GM11168 (cell line): ENCODE measurements around the gene NLRX1.
"Not testable (repeated sequence)": the region's sequence is repeated elsewhere in the genome, so short reads cannot be mapped to it uniquely, and the experiment has no call there.

ENCODE experiments used
- in situ Hi-C: fragments of 300-500 bp; cut with MboI; formaldehyde crosslinking; loops from one replicate; pipeline ENCODE4 v1.12.0; 2022; ENCODE audit warnings: low sequenced_read_pairs; ENCODE audit not compliant: unreplicated experiment

NLRX1 gene

GRCh38 chr11:119181677-119182412 is 13.3 kb downstream of the NLRX1 start:
- in situ Hi-C loops = no loop called here

- in situ Hi-C loops = not testable (repeated sequence)
These were observed 15.9 kb downstream of the NLRX1 start for GRCh38 chr11:119184399-119184798.

- in situ Hi-C loops = no loop called here
These were observed 17.6 kb downstream of the NLRX1 start for GRCh38 chr11:119185981-119186634.

- in situ Hi-C loops = no loop called here
These were observed 18.8 kb downstream of the NLRX1 start for GRCh38 chr11:119187123-119187892.

GRCh38 chr11:119188067-119188466 is 19.5 kb downstream of the NLRX1 start:
- in situ Hi-C loops = no loop called here

GRCh38 chr11:119188887-119189286 is 20.4 kb downstream of the NLRX1 start:
- in situ Hi-C loops = no loop called here

GRCh38 chr11:119189393-119189792 is 20.9 kb downstream of the NLRX1 start:
- in situ Hi-C loops = no loop called here

GRCh38 chr11:119190531-119190930 is 22.0 kb downstream of the NLRX1 start:
- in situ Hi-C loops = no loop called here

- in situ Hi-C loops = not testable (repeated sequence)
These were observed 22.7 kb downstream of the NLRX1 start for GRCh38 chr11:119191265-119191664.

- in situ Hi-C loops = no loop called here
These were observed 23.6 kb downstream of the NLRX1 start for GRCh38 chr11:119192111-119192510.

- in situ Hi-C loops = no loop called here
These were observed 24.5 kb downstream of the NLRX1 start for GRCh38 chr11:119193001-119193400.

- in situ Hi-C loops = no loop called here
These were observed 25.1 kb downstream of the NLRX1 start for GRCh38 chr11:119193626-119194025.

- in situ Hi-C loops = loop anchor here (5.0 kb wide), 1 partner anchor 82 kb away; no protein-coding TSS in a partner anchor
These were observed 26.4 kb downstream of the NLRX1 start for GRCh38 chr11:119194811-119195440.

GRCh38 chr11:119195680-119196079 is 27.2 kb downstream of the NLRX1 start:
- in situ Hi-C loops = loop anchor here (5.0 kb wide), 1 partner anchor 82 kb away; no protein-coding TSS in a partner anchor

GRCh38 chr11:119196833-119197483 is 28.4 kb downstream of the NLRX1 start:
- in situ Hi-C loops = loop anchor here (5.0 kb wide), 1 partner anchor 80 kb away; no protein-coding TSS in a partner anchor

- in situ Hi-C loops = loop anchor here (5.0 kb wide), 1 partner anchor 78 kb away; no protein-coding TSS in a partner anchor
These were observed 30.4 kb downstream of the NLRX1 start for GRCh38 chr11:119198925-119199324.

GRCh38 chr11:119201236-119201635 is 32.7 kb downstream of the NLRX1 start:
- in situ Hi-C loops = not testable (repeated sequence)

- in situ Hi-C loops = no loop called here
These were observed 34.0 kb downstream of the NLRX1 start for GRCh38 chr11:119202554-119202953.

- in situ Hi-C loops = no loop called here
These were observed 35.5 kb downstream of the NLRX1 start for GRCh38 chr11:119204066-119204465.

GRCh38 chr11:119205080-119205479 is 36.6 kb downstream of the NLRX1 start:
- in situ Hi-C loops = no loop called here
